Iris pigment epithelial cell (primary cell): Measurements from ENCODE around the gene MCUB.
A peak's percentile ranks its signal among the peaks of the same experiment; 100 is the strongest.
"Not testable (repeated sequence)": the region's sequence is repeated elsewhere in the genome, so short reads cannot be mapped to it uniquely, and the experiment has no call there.

Experiments
- DNase-seq: peaks from one replicate; pipeline ENCODE4 v3.0.0-alpha.2; 2011; ENCODE audit warnings: low read depth

MCUB gene

DNA sequence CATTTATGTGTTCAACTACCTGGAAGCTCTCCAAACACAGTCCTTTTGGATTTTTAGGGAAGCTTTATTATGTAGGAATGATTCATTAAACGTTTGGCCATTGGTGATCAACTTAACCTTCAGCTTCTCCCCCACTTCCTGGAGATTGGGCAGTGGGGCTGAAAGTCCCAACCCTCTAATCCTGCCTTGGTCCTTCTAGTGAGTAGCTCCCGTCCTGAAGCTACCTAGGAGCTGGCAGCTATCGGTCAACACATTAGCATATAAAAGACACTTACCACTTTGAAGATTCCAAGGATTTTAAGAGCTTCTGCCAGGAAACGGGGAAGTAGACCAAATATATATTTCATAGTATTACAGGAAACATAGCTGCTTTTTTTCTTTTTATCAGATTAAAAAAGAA lies 69.7 kb downstream of the MCUB start:
- DNase-seq = no peak

DNA sequence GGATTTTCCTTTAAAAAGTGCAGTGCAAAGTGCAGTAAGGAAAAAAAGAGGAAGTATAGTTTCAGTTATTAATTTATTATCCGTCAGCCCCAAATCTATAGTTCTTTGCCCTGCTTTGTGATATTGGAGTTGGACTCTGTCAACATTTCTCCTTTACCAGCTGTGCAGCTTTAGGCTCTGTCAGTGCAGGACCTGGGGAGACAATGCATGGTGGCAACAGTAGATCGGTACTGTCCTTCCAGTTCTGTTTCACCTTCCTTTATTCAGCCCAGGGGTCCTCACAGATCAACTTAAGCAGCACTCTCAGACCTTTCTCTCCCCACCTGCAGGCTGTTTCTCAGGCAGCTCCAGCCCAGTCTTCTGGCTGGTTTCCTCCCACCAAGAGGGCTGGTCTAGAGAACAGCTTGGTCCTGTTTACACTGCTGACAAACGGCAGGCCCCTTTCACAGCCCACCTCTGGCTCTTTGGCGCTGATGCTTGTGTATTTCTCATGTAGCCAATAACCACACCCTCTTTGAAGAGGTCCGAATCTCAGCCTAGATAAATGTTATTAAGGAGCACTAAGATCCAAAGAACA lies 71.6 kb downstream of the MCUB start:
- peak; percentile 42 for DNase-seq

DNA sequence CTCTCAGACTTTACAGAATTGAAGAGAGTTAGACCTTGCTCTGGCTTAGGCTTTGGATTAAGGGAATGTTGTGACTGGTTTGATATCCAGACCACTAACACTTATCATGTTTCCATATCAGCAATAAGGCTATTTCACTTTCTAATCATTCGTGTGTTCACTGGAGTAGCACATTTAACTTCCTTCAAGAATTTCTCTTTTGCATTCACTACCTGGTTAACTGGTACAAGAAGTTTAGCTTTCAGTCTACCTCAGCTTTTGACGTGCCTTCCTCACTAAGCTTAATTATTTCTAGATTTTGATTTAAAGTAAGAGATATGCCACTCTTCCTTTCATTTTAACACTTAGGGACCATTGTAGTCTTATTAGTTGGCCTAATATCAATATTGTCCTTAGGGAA lies 80.6 kb downstream of the MCUB start:
- DNase-seq = no peak

DNA sequence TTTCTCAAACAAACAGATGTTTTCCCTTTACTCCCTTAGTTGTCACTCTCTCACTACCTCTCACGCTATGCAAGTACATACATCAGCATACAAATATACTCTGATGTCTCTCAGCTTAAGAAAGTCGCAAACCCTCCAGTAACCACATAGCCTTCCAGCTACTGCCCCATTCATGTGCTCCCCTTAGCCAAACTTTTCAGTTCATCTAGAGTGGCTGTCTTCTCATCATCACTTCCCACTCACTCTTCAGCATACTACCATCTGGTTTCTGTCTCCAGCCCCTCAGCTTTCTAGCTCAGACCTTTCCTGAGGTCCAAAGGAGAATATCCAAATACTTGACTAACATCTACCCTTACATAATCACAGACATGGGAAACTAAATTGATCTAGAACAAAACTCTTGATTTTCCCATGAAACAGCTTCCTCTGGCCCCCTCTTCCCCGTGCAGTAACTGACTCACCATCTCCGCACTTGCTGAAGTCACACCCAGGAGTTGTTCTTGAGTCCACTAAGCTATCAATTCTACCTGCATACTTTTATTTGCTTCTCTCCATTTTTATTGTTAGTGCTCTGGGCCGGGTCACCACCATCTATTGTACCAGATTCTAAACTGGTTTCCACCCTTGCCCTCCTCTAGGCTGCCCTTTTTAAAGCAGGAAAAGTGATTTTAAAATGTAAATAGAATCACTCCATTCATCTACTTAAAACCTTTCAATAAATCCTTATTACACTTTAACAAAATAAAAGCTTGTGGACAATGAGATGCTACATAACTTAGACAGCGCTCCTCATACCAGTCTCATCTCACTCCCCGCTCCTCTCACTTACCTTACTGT lies 86.0 kb downstream of the MCUB start:
- DNase-seq = no peak

DNA sequence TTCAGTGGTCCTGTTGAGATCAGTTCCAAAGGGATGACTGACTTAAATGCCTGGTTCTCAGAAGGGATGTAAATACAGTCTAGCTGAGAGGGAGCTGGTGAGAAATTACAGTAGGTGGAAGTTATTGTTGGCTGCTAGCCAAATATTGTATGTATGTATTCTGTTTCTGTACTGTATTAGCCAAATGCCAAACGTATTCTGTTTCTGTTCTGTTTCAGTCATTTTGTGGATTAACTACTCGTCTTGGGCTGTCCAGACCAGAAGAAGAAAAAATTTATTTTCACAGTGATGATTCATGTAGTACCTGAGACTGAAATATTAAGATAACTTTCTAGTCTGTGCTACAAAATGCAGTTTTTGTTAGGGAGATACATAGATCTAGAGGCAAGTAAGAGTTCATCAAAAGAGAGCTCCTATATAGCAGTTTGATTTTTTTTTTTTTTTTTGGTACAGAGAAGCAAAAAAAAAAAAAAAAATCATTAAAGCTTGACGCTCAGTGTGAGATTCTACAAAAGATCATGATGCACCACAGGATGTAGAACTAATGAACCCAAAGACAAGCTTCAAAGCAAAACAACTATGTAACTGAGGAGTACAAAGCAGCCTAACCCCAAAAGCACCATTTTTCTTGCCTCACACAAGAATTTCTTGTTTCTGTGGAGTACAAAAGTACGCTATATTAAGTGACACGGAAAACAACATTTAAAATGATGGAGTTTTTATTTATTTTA lies 88.4 kb downstream of the MCUB start:
- peak; percentile 12 for DNase-seq

DNA sequence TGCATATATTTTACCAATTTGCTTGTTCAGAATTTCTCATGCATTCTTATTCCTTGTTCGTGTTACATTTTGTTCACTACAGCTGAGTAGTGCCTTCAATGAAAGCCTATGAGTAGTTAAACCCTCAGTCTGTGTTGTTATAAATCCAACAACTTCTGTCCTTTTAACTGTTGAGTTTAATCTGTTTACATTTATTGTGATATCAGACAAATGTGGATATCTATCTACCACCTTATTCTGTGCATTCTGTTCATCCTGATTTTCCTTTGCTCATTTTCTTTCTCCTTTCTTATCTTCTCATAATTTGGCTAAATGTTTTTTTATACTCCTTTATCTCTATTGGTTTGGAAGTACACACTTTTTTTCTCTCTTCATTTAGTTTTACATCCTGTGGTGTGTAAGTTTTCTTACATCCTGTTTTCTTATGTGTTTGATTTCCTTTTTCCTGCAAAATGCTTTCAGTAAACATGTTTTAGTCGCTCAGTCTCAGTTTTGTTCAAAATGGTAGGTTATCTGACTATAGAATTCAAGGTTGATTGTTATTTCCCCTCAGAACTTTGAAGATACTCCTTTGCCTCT lies 89.0 kb downstream of the MCUB start:
- no peak for DNase-seq

DNA sequence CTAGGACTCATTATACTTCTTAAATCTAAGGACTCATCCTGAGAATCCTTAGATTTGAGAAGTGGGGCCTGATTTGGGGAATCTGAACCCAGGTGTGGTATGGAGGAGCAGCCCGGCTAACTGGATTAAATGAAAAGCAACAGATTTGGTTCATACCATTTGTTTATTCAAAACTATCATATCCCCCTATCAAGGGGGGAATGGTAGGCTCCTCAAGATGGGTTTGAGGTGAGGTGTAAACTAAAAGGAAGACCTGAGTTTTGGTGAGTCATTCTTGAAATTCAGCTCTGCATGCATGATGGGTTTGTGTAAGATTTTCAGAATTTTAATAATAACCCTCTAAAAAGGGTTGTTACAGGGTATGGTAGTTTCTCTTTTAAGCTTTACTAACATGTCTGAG lies 89.8 kb downstream of the MCUB start:
- no peak for DNase-seq

DNA sequence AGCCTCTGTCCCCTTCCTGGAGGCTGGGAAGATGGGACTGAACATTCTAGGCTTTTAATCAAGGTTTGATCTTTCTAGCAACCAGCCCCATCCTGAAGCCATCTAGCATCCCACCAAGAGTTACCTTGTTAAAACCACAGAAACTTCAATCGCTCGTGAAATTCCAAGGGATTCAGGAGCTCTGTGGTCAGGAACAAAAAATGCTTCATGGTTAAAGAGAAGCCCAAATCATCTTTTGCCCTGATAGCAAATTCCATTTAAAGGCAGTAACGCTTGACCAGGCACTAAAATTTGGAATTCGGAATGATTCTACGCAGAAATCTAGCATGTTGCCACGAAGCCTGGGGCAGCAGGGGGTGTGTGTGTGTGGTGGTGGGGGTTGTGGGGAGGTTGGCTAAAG lies 95.3 kb downstream of the MCUB start:
- DNase-seq = no peak

DNA sequence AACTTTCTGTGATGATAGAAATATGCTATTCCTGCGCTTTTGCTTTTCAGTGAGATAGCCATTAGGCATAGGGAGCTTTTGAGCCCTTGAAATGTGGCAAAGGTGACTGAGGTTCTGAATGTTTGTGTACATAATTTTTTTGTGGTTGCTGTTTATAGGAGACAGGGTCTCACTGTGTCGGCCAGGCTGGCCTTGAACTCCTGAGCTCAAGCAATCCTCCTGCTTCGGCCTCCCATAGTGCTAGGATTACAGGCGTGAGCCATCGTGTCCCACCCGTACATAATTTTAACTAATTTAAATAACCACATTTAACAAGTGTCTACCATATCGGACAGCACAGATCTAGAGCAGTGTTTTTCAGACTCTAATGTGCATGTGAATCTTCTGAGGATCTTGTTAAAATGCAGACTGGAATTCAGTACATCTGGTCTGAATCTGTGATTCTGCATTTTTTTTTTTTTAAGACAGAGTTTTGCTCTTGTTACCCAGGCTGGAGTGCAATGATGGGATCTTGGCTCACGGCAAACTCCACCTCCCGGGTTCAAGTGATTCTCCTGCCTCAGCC lies 97.9 kb downstream of the MCUB start:
- DNase-seq = no peak

DNA sequence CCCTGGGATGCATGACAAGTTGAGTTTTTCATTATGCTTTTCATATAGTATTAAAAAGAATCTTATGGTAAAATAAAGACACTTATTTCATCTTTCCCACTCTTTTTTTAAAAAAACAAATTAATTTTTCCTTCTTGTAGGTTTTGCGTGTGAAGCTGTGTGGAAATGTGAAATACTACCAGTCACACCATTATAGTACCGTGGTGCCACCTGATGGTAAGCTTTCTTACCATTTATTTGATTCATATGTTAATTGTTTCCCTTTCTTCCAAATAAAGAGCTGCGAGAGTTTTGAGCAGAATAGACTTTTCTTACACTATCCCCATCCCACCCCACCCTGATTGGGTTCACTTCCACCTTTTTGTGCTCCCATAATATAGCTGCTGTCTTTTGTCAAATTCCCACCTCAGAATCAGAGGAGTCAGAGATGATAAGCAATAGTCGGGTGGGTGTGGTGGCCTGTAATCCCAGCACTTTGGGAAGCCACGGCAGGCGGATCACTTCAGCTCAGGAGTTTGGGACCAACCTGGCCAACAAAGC lies 98.9 kb downstream of the MCUB start:
- no peak for DNase-seq

DNA sequence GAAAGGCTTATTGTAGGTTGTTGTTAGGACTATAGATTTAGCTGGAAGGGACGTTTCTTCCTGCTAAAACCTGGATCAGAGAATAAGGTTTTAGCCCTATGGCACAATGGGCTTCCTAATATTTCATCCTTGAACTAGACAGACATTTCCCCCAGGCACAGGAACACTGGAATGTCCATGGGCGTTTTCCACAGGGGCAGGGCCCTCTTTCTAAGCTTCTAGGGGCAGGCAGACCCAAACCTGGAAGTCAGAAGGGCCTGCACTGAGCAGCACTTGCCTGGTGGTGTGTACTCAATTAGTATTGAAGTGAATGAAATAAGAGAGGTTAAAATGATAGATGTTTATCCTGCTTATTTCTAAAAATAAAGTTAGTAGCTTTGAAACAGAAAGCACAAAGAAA lies 102.1 kb downstream of the MCUB start:
- no peak for DNase-seq

DNA sequence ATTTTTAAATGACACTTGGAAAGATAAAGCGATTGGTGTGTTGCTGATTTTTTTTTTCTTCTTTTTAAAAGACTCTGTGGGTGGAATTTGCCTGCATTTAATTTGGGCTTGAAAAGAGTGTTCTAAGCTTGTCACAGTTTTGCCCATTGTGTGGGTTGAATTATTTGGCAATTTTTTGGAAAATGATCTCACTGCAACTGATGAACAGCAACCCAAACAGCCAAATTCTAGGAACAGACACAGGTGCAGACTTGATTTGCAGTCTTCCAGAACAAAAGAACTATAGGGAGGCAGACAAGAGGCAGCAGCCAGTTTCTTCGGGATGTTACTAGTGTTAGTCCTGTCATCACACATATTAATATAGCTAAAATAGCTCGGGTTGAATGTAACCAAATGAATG lies 102.7 kb downstream of the MCUB start:
- no peak for DNase-seq

DNA sequence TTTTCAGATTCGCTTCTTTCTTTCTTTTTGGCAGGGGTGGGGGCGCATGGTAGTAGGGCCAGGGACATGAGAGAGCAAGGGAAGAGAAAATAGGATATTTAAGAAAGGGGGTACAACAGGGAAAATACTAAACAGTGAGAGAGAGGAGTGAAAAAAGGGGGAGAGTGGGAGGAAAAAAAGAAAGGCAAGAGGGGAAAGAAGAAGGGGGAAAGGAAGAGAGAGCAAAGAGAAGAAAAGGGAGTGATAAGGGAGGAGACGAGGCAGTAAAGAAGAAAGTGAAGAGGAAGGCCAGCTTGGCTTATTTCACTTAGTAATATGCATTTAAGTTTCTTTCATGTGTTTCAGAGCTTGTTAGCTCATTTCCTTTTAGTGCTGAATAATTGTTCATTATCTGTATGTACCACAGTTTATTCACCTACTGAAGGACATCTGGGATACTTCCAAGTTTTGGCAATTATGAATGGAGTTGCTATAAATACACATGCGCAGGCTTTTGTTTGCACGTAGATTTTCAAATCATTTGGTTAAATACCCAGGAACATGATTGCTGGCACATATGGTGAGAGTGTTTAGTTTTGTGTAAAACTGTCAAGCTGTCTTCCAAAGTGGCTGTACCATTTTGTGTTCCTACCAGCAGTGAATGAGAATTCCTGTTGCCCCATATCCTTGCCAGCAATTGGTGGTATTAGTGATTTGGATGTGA lies 105.9 kb downstream of the MCUB start:
- no peak for DNase-seq

DNA sequence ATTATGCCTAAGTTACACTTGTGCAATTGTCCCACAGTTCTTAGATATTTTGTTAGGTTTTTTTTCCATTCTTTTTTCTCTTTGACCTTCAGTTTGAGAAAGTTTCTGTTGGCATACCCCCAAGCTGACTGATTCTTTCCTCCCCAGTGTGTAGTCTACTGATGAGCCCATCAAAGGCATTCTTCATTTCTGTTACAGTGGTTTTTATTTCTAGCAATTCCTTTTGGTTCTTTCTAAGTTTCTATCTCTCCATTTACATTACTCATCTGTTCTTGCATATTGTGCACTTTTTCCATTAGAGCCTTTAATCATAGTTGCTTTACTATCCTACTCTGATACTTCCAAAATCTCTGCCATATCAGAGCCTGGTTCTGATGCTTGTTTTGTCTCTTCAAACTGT lies 111.3 kb downstream of the MCUB start:
- peak; percentile 5 for DNase-seq

DNA sequence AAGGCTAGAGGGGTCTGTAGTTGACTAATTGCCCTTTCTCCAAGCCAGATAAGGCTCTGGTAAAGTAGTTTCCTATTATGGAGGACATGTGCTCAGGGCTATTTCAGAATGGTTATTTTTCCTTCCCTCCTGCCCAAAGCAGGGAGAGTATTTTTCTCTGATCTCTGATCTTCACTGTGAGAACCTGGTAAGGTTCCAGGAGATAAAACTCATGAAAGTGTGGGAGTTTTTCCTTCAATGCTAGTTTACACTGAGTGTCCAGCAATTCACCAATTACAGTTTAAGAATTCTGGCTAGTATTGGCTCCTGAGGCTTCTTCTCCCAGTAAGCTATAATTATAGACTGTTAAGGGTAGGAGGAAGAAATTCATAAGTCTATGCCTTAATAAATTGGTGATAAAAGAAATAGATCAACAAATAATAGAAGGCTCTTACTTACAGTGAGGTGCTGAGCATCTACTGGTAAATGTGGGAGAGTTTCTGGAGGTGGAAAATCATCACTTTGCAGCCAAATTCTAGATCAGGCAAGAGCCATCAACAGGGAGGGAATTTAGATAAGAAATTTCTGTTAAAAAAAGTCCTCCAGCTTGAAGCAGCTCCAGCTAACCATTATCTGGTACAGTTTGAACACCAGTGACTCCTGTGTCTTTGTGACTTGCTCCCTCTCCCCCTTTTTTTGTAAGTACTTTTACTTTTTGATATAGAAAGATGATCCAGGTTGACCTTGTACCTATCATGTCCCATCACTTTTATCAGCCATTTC lies 112.3 kb downstream of the MCUB start:
- no peak for DNase-seq

DNA sequence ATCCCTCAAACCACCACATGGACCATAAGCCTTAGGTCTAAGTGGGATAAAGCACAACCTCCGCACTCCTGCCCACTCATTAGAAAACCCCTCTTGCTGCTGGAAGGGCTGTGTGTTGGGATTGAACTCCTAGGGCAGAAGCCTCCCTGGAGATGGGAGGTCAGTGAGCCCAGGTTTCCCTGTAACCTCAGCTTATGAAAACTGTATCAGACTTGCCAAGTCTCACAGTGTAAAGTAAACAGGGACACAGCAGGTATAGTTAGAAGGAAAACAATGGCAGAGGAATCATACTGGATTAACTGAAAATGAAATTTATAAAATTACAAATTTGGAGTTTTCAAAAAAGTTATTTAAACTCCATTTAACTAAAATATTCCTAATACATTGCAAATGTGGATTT lies 113.3 kb downstream of the MCUB start:
- no peak for DNase-seq

DNA sequence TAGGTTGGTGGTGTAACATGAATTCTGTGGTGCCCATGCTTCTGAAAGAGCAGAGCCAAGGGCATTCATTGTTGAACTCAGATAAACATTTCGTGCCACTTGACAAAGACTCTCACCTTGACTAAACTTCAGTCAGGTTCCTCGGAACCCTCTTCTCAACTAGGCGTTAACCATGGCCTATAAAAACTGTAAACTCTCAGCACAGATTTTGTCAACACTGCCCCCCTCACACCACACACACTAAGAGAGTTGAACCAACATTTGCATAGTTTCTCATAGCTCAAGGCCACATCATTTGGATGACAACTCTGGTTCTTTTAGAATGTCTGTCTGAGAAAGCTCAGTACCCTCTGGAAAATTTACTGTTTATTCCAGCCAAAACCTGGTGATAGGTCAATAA lies 115.1 kb downstream of the MCUB start:
- no peak for DNase-seq

DNA sequence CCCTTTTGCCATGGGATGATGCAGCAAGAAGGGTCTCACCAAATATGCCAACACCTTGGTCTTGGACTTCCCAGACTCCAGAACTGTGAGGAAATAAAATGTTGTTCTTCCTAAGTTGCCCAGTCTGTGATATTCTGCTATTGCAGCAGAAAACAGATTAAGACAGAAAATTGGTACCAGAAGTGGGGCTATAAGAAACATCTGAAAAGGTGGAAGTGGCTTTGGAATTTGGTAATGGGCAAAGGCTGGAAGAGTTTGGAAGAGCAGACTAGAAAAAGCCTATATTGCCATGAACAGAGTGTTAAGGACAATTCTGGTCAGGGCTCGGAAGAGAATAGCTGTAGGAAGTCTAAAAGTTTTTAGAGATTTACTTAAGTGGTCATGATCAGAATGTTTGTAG lies 115.8 kb downstream of the MCUB start:
- DNase-seq = no peak

DNA sequence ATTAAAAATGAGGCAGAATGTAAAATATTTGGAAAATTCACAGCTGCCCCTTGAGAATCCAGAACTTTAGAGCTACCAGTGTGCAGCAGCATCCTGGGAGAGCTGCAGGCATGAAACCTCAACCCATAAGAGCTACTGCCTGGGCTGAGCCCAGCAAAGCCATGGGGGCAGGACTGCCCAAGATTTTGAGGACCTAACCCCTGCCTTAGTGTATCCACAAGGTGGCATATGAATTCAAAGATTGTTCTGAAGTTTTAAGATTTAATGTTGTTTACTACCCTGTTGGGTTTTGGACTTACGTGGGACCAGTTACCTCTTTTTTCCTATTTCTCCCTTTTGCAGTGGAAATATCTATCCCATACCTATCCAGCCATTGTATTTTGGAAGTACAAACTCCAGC lies 116.8 kb downstream of the MCUB start:
- DNase-seq = no peak

DNA sequence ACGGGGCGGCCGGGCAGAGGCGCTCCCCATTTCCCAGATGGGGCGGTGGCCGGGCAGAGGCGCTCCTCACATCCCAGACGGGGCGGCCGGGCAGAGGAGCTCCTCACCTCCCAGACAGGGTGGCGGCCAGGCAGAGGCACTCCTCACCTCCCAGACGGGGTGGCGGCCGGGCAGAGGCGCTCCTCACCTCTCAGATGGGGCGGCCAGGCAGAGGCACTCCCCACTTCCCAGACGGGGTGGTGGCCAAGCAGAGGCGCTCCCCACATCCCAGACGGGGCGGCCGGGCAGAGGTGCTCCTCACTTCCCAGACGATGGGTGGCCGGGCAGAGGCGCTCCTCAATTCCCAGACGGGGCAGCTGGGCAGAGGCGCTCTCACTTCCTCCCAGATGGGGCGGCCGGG lies 118.4 kb downstream of the MCUB start:
- not testable (repeated sequence) for DNase-seq

DNA sequence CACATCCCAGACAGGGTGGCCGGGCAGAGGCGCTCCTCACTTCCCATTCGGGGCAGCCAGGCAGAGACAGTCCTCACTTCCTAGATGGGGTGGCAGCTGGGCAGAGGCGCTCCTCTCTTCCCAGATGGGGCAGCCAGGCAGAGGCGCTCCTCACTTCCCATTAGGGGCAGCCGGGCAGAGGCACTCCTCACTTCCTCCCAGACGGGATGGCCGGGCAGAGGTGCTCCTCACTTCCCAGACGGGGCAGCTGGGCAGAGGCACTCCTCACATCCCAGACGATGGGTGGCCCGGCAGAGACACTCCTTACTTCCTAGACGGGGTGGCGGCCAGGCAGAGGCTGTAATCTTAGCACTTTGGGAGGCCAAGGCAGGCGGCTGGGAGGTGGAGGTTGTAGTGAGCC lies 118.9 kb downstream of the MCUB start:
- DNase-seq = not testable (repeated sequence)
